NCI-H446 (cell line): Measurements from ENCODE around the gene RASA1.

ENCODE experiments used
- DNase-seq, 2 experiments: peaks; one replicate each; lab custom pipeline; 2025; lab: John Stamatoyannopoulos, UW

Gene RASA1

DNA sequence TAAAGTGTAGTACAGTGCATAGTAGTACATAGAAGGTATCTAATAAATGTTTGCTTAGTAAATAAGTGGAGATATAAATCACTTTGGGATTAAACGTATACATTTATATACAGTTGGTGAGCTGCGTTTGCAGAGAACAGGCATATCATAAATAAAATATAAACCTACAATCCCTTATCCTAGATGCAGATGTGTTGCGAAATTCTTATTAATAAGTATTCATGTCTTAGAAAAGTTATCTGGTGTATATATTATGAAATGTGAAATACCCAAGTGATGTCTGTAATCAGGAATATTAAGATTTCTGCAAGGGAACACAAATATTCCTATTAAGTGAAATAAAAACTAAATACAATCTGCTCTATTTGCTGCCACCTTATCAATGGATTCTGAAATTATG is 136.2 kb downstream of the RASA1 start:
- no peak for DNase-seq

DNA sequence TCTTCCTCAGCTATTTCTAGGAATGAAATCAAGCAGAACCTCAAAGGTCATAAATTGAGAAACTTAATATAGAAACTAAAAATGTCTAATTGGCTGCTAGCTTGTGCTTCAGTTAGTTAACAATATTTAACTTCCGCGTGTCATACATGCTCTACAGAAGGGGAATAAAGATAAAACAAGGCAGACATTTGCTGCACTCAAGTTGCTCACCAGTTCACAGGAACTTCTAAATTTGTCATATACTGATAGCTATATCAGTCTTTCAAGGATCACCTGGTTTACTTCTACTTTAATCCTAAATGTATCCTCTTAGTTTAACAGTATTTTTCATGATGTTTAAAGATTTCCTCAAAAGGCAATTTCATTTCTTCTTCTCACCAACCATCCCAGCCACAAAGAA is 136.7 kb downstream of the RASA1 start:
- DNase-seq: no peak

GRCh38 chr5:87405472-87406155 is 137.9 kb downstream of the RASA1 start:
- DNase-seq: no peak

GRCh38 chr5:87408204-87408603 is 140.5 kb downstream of the RASA1 start:
- no peak for DNase-seq

DNA sequence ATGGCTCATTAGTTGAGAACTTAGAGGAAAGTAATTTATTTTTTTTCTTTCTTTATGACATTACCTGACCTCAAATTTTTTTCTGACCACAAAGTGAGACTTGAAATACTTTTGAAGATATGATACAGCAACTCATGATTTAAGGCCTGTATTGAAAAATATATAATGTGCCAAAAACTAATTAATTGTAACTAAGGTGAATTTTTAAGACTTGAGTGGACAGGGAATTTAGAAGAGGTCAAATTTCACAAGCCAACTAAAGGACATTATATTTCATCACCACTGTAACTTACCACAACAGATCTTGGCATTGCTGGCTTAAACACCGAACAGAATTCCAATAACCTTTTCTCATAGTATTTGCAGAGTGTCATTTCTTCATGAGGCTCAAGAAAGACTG is 143.2 kb downstream of the RASA1 start:
- no peak for DNase-seq

GRCh38 chr5:87411586-87411972 is 143.9 kb downstream of the RASA1 start:
- no peak for DNase-seq

DNA sequence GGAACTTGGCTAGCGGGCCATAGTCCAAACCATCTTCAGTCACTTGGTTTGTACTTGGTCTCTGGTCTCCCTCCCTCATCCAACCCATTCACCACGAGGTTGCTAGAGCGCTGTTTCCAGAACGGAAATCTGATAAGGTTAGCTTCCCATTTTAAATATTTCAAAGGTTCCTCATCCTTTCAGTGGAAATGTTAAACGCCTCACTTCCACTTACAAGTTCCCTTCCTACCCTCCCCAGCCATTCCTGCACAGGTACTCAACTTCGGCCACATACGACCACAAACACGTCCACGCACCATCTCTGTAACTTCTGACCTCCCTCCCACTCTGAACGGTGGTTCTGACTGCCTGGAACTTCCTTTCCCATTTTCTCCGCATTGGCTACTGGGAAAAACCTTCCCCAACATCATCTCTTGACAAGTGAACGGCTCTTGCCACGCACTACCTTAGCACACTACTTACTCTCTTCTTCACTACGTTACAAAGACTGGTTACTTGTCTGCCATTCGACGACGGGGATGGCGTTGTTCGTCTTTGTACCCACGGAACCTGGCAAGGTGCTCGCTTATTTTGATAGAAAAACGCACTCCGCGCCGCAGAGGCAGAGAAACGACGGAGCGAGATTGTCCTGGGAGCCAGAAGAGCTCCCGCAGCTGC is 144.4 kb downstream of the RASA1 start:
- peak in 1 of 2 experiments; percentile 30 for DNase-seq

DNA sequence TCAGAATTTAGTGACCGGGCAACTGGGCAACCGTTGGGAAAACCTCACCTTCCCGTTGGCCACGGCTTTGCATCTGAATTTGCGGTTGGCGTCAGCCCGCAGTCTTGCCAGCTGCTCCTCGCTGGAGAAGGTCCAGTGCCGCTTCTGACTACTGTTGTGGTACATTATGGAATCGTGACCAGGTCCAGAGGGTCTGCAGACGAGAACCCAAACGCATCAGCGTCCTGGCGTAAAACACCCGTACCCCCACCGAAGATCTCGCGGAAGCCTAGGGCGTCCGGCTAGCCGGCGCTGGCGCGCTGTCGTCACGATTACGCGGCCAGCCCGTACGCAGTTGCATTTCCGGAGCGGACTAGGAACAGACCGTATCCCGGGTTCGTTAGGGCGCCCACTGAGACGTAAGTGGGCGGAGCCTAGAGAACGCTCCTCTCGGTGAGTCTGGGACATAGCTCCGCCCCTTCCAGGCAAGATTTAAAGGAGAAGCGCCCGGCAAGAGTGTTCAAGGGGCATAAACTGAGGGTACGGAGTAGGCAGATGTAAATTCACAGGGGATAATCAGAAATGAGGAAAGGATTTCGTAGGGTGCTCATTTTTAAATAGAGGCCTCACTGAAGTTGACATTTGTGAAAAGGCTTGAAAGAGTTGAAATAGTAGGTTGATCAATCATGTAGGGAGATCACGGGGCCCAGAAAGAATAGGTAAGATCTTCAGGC is 145.1 kb downstream of the RASA1 start, which contains the start of gene CCNH:
CCNH (minus strand) TSS at position 301 of the 713 bp plus-strand sequence; CDS start at position 165, 136 bp downstream.
- peak; percentile 94 to 99 for DNase-seq

DNA sequence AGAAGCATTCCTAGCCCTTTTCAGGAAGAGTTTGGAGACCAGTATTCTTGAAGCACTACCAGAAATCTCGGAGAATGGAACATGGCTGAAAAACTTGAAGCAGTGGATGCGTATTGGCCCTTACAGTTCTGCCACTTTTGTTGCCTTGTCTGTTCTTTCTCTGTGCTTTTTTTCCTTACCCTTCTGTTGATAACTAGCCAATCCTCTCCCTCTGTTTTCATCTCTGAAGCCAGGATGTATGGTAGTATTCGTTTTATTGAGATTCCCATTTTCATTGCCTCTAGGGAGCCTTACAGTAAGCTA is 145.6 kb downstream of the RASA1 start:
- peak in 1 of 2 experiments; percentile 39 for DNase-seq

GRCh38 chr5:87418506-87418905 is 150.8 kb downstream of the RASA1 start:
- DNase-seq: no peak

GRCh38 chr5:87421307-87421706 is 153.6 kb downstream of the RASA1 start:
- DNase-seq: no peak

GRCh38 chr5:87423755-87424154 is 156.1 kb downstream of the RASA1 start:
- no peak for DNase-seq

- DNase-seq: no peak
Measured at GRCh38 chr5:87430863-87431457, 163.3 kb downstream of the RASA1 start.

- no peak for DNase-seq
Measured at GRCh38 chr5:87432460-87432859, 164.8 kb downstream of the RASA1 start.

DNA sequence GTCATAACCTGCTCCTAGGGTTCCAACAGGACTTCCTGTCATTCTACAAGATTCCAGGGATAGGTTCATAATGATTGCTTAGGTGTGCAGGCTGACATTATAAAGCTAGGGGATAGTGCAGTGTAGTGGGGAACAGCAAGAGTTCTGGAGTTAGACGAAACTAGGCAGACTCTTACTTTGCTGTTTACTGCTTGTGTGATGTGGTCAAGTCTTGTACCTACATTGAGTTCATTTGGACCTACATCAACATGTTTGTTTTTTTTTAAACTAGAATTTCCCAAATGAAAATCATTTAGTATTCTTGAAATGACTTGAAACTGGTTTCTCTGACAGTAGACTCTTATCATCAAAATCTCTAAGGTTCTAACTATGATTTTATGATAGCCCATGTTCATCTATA is 166.3 kb downstream of the RASA1 start:
- no peak for DNase-seq

- DNase-seq: no peak
Measured at GRCh38 chr5:87434461-87434860, 166.8 kb downstream of the RASA1 start.

GRCh38 chr5:87435144-87435694 is 167.5 kb downstream of the RASA1 start:
- no peak for DNase-seq

DNA sequence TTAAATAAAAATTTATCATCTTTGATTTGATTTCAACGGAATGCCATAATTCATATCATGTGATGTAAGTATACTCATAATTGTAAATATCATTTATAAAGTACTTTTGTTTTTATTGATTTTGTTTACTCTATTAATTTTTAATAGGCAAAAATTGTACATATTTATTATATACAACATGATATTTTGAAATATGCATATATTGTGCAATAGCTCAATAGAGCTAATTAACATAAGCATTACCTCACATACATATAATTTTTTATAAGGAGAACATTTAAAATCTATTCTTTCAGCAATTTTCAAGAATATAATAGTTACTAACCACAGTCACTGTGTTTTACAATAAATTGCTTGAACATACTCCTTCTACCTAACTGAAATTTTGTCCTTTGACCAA is 170.0 kb downstream of the RASA1 start:
- DNase-seq: no peak

DNA sequence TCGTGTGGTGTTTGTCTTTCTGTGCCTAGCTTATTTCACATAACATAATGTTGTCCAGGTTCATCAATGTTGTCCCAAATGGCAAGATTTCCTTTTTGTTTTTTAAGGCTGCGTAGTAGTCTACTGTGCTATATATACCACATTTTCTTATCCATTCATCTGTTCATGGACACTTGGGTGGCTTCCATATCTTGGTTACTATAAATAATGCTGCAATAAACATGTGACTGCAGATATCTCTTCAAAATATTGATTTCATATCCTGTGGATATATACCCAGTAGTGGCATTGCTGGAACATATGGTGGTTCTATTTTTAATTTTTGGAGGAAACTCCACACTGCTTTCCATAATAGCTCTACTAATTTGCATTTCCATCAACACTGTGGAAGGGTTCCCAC is 170.5 kb downstream of the RASA1 start:
- no peak for DNase-seq
